Large intestine (tissue), 3 donors: ENCODE measurements around the gene PGPEP1. TPM values are rescaled to one million over a fixed set of nuclear protein-coding genes. Genes with fewer than 3 reads are reported as not detected.
"Not testable (repeated sequence)": the region's sequence is repeated elsewhere in the genome, so short reads cannot be mapped to it uniquely, and the experiment has no call there.

Experiments
- DNase-seq, 2 donors: peaks; one replicate each; pipeline versions ENCODE4 v3.0.0 to v3.0.0-alpha.2; 2013
- H3K27ac ChIP-seq: one replicate; pipeline ENCODE4 v1.5.1; 2013; ENCODE audit warnings: low read length
- H3K27me3 ChIP-seq: 2 replicates; pipeline ENCODE4 v1.6.1; 2013; ENCODE audit warnings: low read length; ENCODE audit not compliant: control insufficient read depth, insufficient read depth
- H3K36me3 ChIP-seq: 2 replicates; pipeline ENCODE4 v1.6.1; 2013; ENCODE audit warnings: low read length; ENCODE audit not compliant: control insufficient read depth, insufficient read depth
- H3K4me1 ChIP-seq: one replicate; pipeline ENCODE4 v1.6.1; 2013; ENCODE audit warnings: low read length; ENCODE audit not compliant: control insufficient read depth, insufficient read depth
- H3K4me3 ChIP-seq: one replicate; pipeline ENCODE4 v1.5.1; 2013; ENCODE audit warnings: low read length
- H3K9me3 ChIP-seq: one replicate; pipeline ENCODE4 v1.6.1; 2013; ENCODE audit warnings: mild to moderate bottlenecking, low read depth, low read length, moderate library complexity; ENCODE audit not compliant: control insufficient read depth
- WGBS: methylation state at CpG from one replicate; pipeline ENCODE4 v1.1.5; 2013; ENCODE audit warnings: low lambda C conversion rate; ENCODE audit not compliant: insufficient coverage; 5-methylcytosine and 5-hydroxymethylcytosine counted together
- polyA plus RNA-seq: library from polyadenylated mRNA; unstranded; fragments of 120-200 nt; gene quantifications from one replicate; pipeline ENCODE4 v1.2.1, GENCODE V29; 2013

Gene PGPEP1
- polyA plus RNA-seq, 1 donor, result 77.2 TPM

DNA sequence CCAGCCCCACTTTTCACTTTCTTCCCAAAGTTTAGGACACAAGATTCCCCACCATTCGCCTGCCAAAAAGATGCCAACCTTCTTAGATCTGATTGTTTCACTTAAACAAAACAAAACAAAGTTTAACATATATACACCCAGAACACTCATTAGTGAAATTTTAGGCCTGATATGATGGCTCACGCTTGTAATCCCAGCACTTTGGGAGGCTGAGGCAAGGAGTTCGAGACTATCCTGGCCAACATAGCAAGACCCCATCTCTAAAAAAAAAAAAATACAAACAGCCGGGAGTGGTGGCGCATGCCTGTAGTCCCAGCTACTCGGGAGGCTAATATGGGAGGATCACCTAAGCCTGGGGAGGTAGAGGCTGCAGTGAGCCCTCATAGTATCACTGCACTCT is 4.9 kb downstream of the PGPEP1 start:
- H3K4me3 ChIP-seq, result no peak overlapping the region
- H3K9me3 ChIP-seq, result no peaks in the 10 kb centered on the region
- no peak overlapping the region for H3K27ac ChIP-seq
- H3K4me1 ChIP-seq, result peaks cover 21% of the 10 kb centered on the region
- WGBS, result no CpG with 5 or more reads among the region's 6 CpGs
- H3K27me3 ChIP-seq, result no peaks in the 10 kb centered on the region
- H3K36me3 ChIP-seq, result peaks cover 56% of the 10 kb centered on the region
- DNase-seq, result no peak

DNA sequence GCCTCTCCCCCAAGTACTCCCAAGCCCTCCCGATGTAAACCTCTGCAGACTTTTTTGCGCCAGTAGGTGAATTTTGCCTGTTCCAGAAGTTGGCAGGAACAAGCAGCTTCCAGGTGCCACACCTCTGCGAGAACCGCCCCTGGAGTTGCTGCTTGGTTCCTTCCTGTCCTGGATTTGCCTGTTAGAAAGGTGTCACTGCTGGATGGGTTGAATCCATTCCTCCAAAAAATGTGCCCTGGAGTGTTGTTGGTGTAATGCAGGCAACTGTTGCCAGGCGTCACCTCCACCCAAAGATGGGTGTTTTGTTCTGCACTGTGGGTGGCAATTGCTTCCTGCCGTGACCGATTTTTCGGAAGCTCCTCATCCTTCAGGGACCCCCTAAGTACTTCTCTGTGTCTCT is 5.7 kb downstream of the PGPEP1 start:
- Histone ChIP-seq H3K27me3 (no peaks in the 10 kb centered on the region), H3K4me1 (peaks cover 21% of the 10 kb centered on the region), H3K36me3 (peaks cover 62% of the 10 kb centered on the region), H3K9me3 (no peaks in the 10 kb centered on the region), H3K4me3 (no peak overlapping the region), H3K27ac (no peak overlapping the region)
- DNase-seq, result no peak
- no CpG with 5 or more reads among the region's 8 CpGs for WGBS

DNA sequence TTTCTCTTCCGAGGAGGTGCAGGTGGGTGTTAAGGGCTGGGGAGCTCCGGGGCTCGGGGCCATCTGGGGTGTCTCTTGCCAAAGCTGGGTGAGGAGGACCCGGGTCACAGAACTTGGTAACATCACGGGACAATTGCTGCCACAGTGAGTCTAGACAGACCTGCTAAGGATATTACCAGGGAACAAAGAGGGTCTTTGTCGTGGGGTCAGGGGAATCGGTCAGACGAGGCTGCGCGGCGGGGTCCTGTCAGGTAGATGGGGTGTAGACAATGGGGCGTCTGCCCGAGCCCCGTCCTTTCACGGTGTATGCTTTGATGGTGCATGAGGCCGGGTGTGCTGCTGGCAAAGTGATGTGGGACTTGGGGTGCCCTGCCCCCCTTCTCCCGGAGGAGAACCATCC is 7.8 kb downstream of the PGPEP1 start:
- no peak for DNase-seq
- Histone ChIP-seq H3K27me3 (no peaks in the 10 kb centered on the region), H3K27ac (no peak overlapping the region), H3K36me3 (peaks cover 54% of the 10 kb centered on the region), H3K9me3 (no peaks in the 10 kb centered on the region), H3K4me3 (no peak overlapping the region), H3K4me1 (peaks cover 6% of the 10 kb centered on the region)
- WGBS, result no CpG with 5 or more reads among the region's 17 CpGs

DNA sequence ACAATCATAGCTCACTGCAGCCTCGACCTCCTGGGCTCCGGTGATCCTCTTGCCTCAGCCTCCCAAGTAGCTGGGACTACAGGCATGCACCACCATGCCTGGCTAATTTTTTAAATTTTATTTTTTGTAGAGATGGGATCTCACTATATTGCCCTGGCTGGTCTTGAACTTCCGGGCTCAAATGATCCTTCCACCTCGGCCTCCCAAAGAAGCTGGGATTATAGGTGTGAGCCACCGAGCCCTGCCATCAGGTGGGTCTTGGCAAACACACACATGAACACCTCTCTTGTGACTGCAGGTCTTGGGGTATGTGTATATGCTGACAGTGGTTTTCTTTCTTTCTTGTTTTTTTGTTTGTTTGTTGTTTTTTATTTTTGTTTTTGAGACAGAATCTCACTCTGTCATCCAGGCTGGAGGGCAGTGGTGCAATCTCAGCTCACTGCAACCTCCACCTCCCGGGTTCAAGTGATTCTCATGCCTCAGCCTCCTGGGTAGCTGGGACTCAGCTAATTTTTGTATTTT is 8.5 kb downstream of the PGPEP1 start:
- peaks cover 56% of the 10 kb centered on the region for H3K36me3 ChIP-seq
- H3K9me3 ChIP-seq, DNase-seq, H3K4me1 ChIP-seq, H3K27ac ChIP-seq, H3K4me3 ChIP-seq, H3K27me3 ChIP-seq: not testable (repeated sequence)
- WGBS, result no CpG with 5 or more reads among the region's 6 CpGs

DNA sequence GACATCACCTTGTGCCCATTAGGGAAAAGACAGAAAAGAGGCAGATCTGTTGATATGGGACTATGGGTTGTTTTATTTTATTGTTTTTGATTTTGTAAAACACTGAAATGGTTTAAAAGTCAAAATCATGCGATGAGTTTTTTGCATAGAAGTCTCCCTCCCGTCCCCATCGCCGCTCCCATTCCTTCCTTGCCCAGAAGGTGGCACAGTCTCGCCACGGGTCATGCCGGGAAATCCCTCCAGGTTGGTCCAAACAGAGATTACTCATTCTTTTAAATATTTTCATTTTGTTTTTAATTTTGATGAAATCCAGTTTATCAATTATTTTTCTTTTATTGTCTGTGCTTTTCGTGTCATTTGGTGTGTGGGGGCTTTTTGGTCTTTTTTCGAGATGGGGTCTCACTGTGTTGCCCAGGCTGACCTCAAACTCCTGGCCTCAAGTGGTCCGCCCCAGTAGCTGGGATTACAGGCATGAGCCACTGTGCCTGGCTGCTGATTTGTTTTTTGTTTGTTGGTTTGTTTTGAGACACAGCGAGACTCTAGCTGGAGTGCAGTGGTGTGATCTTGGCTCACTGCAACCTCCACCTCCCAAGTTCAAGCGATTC is 9.2 kb downstream of the PGPEP1 start:
- WGBS, result no CpG with 5 or more reads among the region's 12 CpGs
- H3K27me3 ChIP-seq, result no peaks in the 10 kb centered on the region
- no peak for DNase-seq
- peaks cover 53% of the 10 kb centered on the region for H3K36me3 ChIP-seq
- no peaks in the 10 kb centered on the region for H3K9me3 ChIP-seq
- H3K4me1 ChIP-seq, result no peaks in the 10 kb centered on the region
- no peak overlapping the region for H3K4me3 ChIP-seq
- H3K27ac ChIP-seq, result no peak overlapping the region

DNA sequence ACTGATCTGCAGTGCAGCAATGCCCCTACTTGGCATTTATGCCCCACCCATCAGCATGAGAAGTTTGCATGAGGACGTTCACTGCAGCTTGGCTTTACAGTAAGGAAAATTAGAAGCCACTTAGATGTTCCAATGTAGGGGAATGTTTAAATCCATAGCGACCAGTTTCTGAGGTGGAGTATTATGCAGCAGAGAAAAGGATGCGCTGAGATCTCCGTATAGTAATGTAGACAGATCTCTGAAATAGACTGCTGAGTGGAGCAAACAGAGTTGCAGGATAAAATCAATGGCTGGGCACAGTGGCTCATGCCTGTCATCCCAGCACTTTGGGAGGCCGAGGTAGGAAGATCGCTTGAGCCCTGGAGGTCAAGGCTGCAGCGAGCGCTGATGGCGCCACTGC is 10.1 kb downstream of the PGPEP1 start:
- Histone ChIP-seq H3K4me3 (no peak overlapping the region), H3K4me1 (no peaks in the 10 kb centered on the region), H3K9me3 (no peaks in the 10 kb centered on the region), H3K27ac (no peak overlapping the region), H3K27me3 (no peaks in the 10 kb centered on the region), H3K36me3 (peaks cover 52% of the 10 kb centered on the region)
- no peak for DNase-seq
- no CpG with 5 or more reads among the region's 9 CpGs for WGBS

DNA sequence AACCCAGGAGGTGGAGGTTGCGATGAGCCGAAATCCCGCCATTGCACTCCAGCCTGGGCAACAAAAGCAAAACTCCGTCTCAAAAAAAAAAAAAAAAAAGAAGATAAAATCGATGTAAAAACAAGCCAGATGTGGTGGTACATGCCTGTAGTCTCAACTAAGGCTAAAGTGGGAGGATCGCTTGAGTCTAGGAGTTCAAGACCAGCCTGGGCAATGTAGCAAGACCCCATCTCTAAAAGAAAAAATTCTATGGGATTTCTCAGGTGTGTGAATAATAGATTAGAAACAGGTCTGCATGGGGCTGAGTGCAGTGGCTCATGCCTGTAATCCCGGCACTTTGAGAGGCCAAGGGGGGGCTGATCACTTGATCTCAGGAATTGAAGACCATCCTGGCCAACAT is 11.1 kb downstream of the PGPEP1 start:
- no peaks in the 10 kb centered on the region for H3K9me3 ChIP-seq
- DNase-seq, result no peak
- no peak overlapping the region for H3K27ac ChIP-seq
- H3K36me3 ChIP-seq, result peaks cover 53% of the 10 kb centered on the region
- H3K4me1 ChIP-seq, result no peaks in the 10 kb centered on the region
- no CpG with 5 or more reads among the region's 7 CpGs for WGBS
- no peak overlapping the region for H3K4me3 ChIP-seq
- H3K27me3 ChIP-seq, result no peaks in the 10 kb centered on the region

DNA sequence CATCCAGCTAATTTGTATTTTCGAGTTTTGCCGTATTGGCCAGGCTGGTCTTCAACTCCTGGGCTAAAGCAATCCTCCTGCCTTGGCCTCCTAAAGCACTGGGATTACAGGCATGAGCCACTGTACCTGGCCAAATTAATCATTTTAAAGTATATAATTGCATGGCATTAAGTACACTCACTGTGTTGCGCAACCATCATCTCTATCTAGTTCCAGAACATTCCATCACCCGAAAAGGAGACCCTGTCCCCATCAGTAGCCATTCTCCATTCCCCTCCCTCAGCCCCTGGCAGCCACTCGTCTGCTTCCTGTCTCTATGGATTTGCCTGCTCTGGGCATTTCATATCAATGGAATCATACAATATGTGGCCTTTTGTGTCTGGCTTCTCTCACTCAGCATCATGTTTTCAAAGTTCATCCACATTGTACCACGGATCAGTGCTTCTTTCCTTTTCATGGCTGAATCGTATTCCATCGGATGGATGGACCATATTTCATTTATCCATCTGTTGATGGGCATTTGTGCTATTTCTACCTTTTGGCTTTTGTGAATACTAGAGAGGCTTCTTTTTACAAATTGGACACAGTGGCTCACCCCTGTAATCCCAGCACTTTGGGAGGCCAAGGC is 13.1 kb downstream of the PGPEP1 start:
- Histone ChIP-seq H3K4me3 (no peak overlapping the region), H3K27me3 (no peaks in the 10 kb centered on the region), H3K4me1 (no peaks in the 10 kb centered on the region), H3K27ac (no peak overlapping the region), H3K9me3 (no peaks in the 10 kb centered on the region), H3K36me3 (peaks cover 60% of the 10 kb centered on the region)
- DNase-seq, result no peak
- 94% methylated on average over 3 of the region's 8 CpGs for WGBS

DNA sequence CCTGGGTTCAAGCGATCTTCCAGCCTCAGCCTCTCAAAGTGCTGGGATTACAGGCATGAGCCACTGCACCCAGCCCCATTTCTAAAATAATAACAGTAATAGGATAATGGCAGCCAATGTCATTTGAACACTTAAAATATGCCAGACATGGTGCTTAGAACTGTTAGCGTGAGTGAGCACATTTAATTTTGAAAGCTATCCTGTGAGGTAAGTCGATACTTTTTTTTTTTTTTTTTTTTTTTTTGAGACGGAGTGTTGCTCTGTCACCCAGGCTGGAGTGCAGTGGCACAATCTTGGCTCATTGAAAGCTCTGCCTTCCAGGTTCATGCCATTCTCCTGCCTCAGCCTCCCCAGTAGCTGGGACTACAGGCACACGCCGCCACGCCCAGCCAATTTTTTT is 14.3 kb downstream of the PGPEP1 start:
- DNase-seq, H3K9me3 ChIP-seq, H3K27me3 ChIP-seq, H3K4me1 ChIP-seq, H3K27ac ChIP-seq, H3K4me3 ChIP-seq: not testable (repeated sequence)
- peaks cover 69% of the 10 kb centered on the region for H3K36me3 ChIP-seq
- no CpG with 5 or more reads among the region's 7 CpGs for WGBS

DNA sequence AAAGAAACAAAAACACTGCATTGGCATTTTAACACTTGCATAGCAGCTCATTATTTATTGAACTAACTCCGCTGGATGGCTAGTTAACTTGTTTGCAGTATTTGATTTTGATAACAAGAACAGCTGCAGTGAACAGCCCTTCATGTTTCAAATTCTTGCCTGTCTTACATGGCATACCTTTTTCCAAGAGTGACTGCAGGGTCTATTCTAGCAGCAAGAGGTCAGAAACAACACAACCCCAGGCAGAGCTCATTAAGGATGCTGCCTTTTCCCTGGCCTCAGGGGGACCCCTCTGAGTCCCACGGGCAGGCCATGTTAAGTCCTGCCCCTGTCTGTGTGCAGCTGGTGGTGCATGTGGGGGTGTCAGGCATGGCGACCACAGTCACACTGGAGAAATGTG is 16.6 kb downstream of the PGPEP1 start:
- no peak overlapping the region for H3K27ac ChIP-seq

DNA sequence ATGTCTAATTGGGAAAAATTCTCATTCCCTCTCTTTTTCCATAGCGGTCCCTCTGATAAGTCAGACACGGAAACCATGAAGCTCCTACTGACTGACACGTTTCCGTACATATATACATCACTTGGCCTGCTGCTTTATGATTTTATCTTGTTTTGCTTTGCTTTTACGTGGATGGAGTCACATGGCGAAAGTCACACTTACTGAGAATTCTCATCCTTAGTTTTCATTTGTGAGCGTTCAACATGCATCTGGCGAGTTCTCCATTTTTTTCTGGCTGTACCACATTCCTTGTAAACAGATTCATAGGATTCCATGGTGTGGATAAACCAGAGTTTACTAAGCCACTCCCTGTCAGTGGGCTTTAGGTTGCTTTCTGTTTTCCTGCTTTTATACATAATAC is 21.2 kb downstream of the PGPEP1 start:
- DNase-seq, result no peak
- WGBS, result no CpG with 5 or more reads among the region's 8 CpGs
- H3K4me3 ChIP-seq, result no peak overlapping the region
- H3K4me1 ChIP-seq, result peaks cover 31% of the 10 kb centered on the region
- peaks cover 80% of the 10 kb centered on the region for H3K36me3 ChIP-seq
- H3K27me3 ChIP-seq, result no peaks in the 10 kb centered on the region
- H3K27ac ChIP-seq, result no peak overlapping the region
- H3K9me3 ChIP-seq, result no peaks in the 10 kb centered on the region

More for the DNA sequence above, 16.6 kb downstream of the PGPEP1 start:
- Histone ChIP-seq H3K9me3 (no peaks in the 10 kb centered on the region), H3K4me3 (no peak overlapping the region), H3K4me1 (no peaks in the 10 kb centered on the region), H3K36me3 (peaks cover 76% of the 10 kb centered on the region), H3K27me3 (no peaks in the 10 kb centered on the region)
- no CpG with 5 or more reads among the region's 3 CpGs for WGBS
- DNase-seq, result no peak
